Trophoblast cell (in vitro differentiated cells and primary cell): Measurements from ENCODE around the gene MARCHF9.

Experiments used
- DNase-seq, 2 donors: peaks; one replicate each; pipeline ENCODE4 v3.0.0-alpha.2; 2016
- H2AFZ ChIP-seq: 2 replicates; pipeline ENCODE4 v1.6.1; 2013; ENCODE audit warnings: low read length, moderate library complexity, mild to moderate bottlenecking; ENCODE audit not compliant: insufficient read depth, poor library complexity
- H2AK5ac ChIP-seq: 2 replicates; pipeline ENCODE4 v1.6.1; 2013; ENCODE audit warnings: mild to moderate bottlenecking, low read length
- H2BK120ac ChIP-seq: 2 replicates; pipeline ENCODE4 v1.6.1; 2013; ENCODE audit warnings: low read length, mild to moderate bottlenecking, moderate library complexity; ENCODE audit not compliant: insufficient read depth, poor library complexity
- H2BK12ac ChIP-seq: 2 replicates; pipeline ENCODE4 v1.6.1; 2013; ENCODE audit warnings: mild to moderate bottlenecking, low read length, moderate library complexity
- H2BK5ac ChIP-seq: 2 replicates; pipeline ENCODE4 v1.6.1; 2013; ENCODE audit warnings: low read length, low read depth, moderate library complexity, mild to moderate bottlenecking; ENCODE audit not compliant: poor library complexity
- H3K14ac ChIP-seq: 2 replicates; pipeline ENCODE4 v1.6.1; 2013; ENCODE audit warnings: mild to moderate bottlenecking, low read length
- H3K18ac ChIP-seq: 2 replicates; pipeline ENCODE4 v1.6.1; 2013; ENCODE audit warnings: mild to moderate bottlenecking, low read length
- H3K23ac ChIP-seq: 2 replicates; pipeline ENCODE4 v1.6.1; 2013; ENCODE audit warnings: low read length
- H3K27ac ChIP-seq: 2 replicates; pipeline ENCODE4 v1.5.1; 2013; ENCODE audit warnings: low read depth, mild to moderate bottlenecking, inconsistent platforms, low read length, moderate library complexity
- H3K27me3 ChIP-seq: 2 replicates; pipeline ENCODE4 v1.6.1; 2013; ENCODE audit warnings: inconsistent platforms, mild to moderate bottlenecking, low read length, moderate library complexity; ENCODE audit not compliant: insufficient read depth
- H3K36me3 ChIP-seq, 2 experiments: 1 replicate in 1 of 2; 2 replicates in 1 of 2; pipeline ENCODE4 v1.6.1; 2013; ENCODE audit warnings: low read length in 2 of 2, mild to moderate bottlenecking in 2 of 2, moderate library complexity in 1 of 2; ENCODE audit not compliant: insufficient read depth in 2 of 2, control insufficient read depth in 1 of 2
- H3K4ac ChIP-seq: 2 replicates; pipeline ENCODE4 v1.6.1; 2013; ENCODE audit warnings: low read depth, mild to moderate bottlenecking, low read length, moderate library complexity
- H3K4me1 ChIP-seq, 2 experiments: 1 replicate in 1 of 2; 2 replicates in 1 of 2; pipeline ENCODE4 v1.6.1; 2013; ENCODE audit warnings: low read length in 2 of 2, mild to moderate bottlenecking in 2 of 2, moderate library complexity in 1 of 2; ENCODE audit not compliant: insufficient read depth in 2 of 2, control insufficient read depth in 1 of 2
- H3K4me2 ChIP-seq: 2 replicates; pipeline ENCODE4 v1.6.1; 2013; ENCODE audit warnings: inconsistent platforms, mild to moderate bottlenecking, low read length, moderate library complexity
- H3K4me3 ChIP-seq: 2 replicates; pipeline ENCODE4 v1.5.1; 2013; ENCODE audit warnings: mild to moderate bottlenecking, low read depth, low read length, inconsistent platforms
- H3K79me1 ChIP-seq: one replicate; pipeline ENCODE4 v1.6.1; 2013; ENCODE audit warnings: low read length
- H3K79me2 ChIP-seq: 2 replicates; pipeline ENCODE4 v1.6.1; 2013; ENCODE audit warnings: low read length, mild to moderate bottlenecking; ENCODE audit not compliant: control insufficient read depth, insufficient read depth, poor library complexity
- H3K9ac ChIP-seq: 2 replicates; pipeline ENCODE4 v1.6.1; 2013; ENCODE audit warnings: mild to moderate bottlenecking, low read length
- H3K9me3 ChIP-seq: 2 replicates; pipeline ENCODE4 v1.6.1; 2013; ENCODE audit warnings: low read depth, mild to moderate bottlenecking, control low read depth, inconsistent platforms, low read length; ENCODE audit not compliant: insufficient read depth
- H4K12ac ChIP-seq: 2 replicates; pipeline ENCODE4 v1.6.1; 2013; ENCODE audit warnings: low read depth, mild to moderate bottlenecking, low read length, moderate library complexity
- H4K8ac ChIP-seq: 2 replicates; pipeline ENCODE4 v1.6.1; 2013; ENCODE audit warnings: low read depth, mild to moderate bottlenecking, low read length, moderate library complexity
- H4K91ac ChIP-seq: one replicate; pipeline ENCODE4 v1.6.1; 2013; ENCODE audit warnings: low read depth, mild to moderate bottlenecking, low read length, moderate library complexity
- WGBS: extraction: QIAGEN DNeasy Blood & Tissue Kit; methylation state at CpG from one replicate; pipeline ENCODE4 v1.1.7; 2013; ENCODE audit warnings: missing lambda C conversion rate; ENCODE audit not compliant: insufficient read length, insufficient coverage; ENCODE audit errors: extremely low coverage; 5-methylcytosine and 5-hydroxymethylcytosine counted together

The MARCHF9 gene

GRCh38 chr12:57756406-57757341 is 1.8 kb downstream of the MARCHF9 start:
- H3K9ac ChIP-seq: no peak overlapping the region
- H2AK5ac ChIP-seq: no peak overlapping the region
- no peak overlapping the region for H4K8ac ChIP-seq
- H3K27me3 ChIP-seq: peaks cover 22% of the 10 kb centered on the region
- H3K79me1 ChIP-seq: peaks cover 3% of the 10 kb centered on the region
- H3K4me2 ChIP-seq: peak overlapping the region; percentile 86
- H3K4me3 ChIP-seq: no peak overlapping the region
- no peak overlapping the region for H3K23ac ChIP-seq
- no peaks in the 10 kb centered on the region for H3K36me3 ChIP-seq
- peaks cover 4% of the 10 kb centered on the region for H3K79me2 ChIP-seq
- no peak overlapping the region for H2BK5ac ChIP-seq
- no peak overlapping the region for H2AFZ ChIP-seq
- no CpG with 5 or more reads among the region's 22 CpGs for WGBS
- no peak overlapping the region for H4K91ac ChIP-seq
- H3K9me3 ChIP-seq: peaks cover 5% of the 10 kb centered on the region
- no peak overlapping the region for H3K18ac ChIP-seq
- no peak overlapping the region for H3K4ac ChIP-seq
- H3K4me1 ChIP-seq: peaks cover 2 to 10% of the 10 kb centered on the region in 2 experiments
- H3K14ac ChIP-seq: no peak overlapping the region
- H2BK12ac ChIP-seq: no peak overlapping the region
- H4K12ac ChIP-seq: no peak overlapping the region
- peak in 1 of 2 donors; percentile 71 for DNase-seq
- no peak overlapping the region for H3K27ac ChIP-seq
- no peak overlapping the region for H2BK120ac ChIP-seq

DNA sequence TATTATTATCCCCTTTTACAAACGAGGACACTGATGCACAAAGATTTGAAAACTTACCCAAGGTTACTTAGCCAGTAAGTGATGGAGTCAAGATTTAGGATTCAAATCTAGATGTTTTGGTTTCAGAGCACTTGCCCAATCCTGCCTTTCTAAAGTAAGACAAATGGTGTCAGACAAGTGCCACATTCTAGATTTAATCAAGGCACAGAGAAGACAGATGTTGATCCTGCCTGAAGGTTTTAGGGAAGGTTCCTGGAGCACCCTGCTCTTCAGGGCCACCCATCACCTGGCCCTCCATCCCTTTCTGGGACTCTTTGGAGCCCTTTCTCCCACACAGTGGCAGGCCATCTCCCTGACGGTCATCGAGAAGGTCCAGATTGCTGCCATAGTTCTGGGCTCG is 2.9 kb downstream of the MARCHF9 start:
- Histone ChIP-seq H2AK5ac (no peak overlapping the region), H3K36me3 (no peaks in the 10 kb centered on the region), H3K9ac (no peak overlapping the region), H2BK12ac (no peak overlapping the region), H3K79me2 (no peaks in the 10 kb centered on the region), H3K14ac (no peak overlapping the region), H3K79me1 (no peaks in the 10 kb centered on the region), H4K91ac (no peak overlapping the region), H2BK5ac (no peak overlapping the region), H3K4me2 (no peak overlapping the region), H3K4ac (no peak overlapping the region), H3K9me3 (peaks cover 5% of the 10 kb centered on the region), H3K23ac (no peak overlapping the region), H2BK120ac (no peak overlapping the region), H3K18ac (no peak overlapping the region), H3K4me1 (peaks cover 2 to 10% of the 10 kb centered on the region in 2 experiments), H4K8ac (no peak overlapping the region), H2AFZ (no peak overlapping the region), H4K12ac (no peak overlapping the region), H3K27ac (no peak overlapping the region), H3K4me3 (no peak overlapping the region), H3K27me3 (peaks cover 22% of the 10 kb centered on the region)
- DNase-seq: no peak
- no CpG with 5 or more reads among the region's 4 CpGs for WGBS

DNA sequence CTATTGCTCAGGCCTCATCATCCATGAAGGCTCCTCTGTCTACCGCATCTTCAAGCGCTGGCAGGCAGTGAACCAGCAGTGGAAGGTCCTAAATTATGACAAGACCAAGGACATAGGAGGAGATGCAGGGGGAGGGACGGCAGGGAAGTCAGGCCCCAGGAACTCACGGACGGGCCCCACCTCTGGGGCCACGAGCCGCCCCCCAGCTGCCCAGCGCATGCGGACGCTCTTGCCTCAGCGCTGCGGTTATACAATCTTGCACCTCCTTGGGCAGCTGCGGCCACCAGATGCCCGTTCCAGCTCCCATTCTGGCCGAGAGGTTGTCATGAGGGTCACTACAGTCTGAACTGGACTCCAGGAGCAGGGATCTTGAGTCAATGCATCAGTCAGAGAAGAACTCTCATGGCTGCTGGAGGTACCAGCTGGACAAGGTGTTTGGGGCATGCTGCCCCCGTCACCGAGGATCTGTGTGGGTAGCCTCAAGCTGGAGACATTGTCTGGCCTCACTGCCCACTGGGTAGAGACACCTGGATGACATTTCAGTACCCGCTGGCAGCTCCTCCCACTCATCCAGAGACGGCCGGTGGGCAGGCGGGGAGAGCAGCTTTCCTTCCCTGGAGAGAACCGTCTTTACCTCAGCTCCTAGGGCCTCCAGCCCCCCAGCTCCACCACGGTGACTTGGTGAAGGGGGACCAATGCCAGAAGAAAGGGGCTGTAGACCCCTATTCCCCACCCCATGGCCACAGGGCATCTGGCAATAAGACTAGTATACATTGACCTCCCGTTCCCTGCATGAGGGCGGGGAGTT is 3.9 kb downstream of the MARCHF9 start:
- H4K12ac ChIP-seq: no peak overlapping the region
- no peak overlapping the region for H2AK5ac ChIP-seq
- H3K9me3 ChIP-seq: peaks cover 5% of the 10 kb centered on the region
- no peak overlapping the region for H2BK120ac ChIP-seq
- H3K23ac ChIP-seq: no peak overlapping the region
- no peak overlapping the region for H2BK12ac ChIP-seq
- H3K18ac ChIP-seq: no peak overlapping the region
- H3K79me2 ChIP-seq: no peaks in the 10 kb centered on the region
- no peak overlapping the region for H3K4me3 ChIP-seq
- no peak overlapping the region for H3K4ac ChIP-seq
- H3K27ac ChIP-seq: no peak overlapping the region
- no peak overlapping the region for H3K9ac ChIP-seq
- H3K4me2 ChIP-seq: no peak overlapping the region
- no peaks in the 10 kb centered on the region for H3K79me1 ChIP-seq
- H2AFZ ChIP-seq: no peak overlapping the region
- H3K4me1 ChIP-seq: peaks cover 2 to 8% of the 10 kb centered on the region in 2 experiments
- no peak overlapping the region for H4K8ac ChIP-seq
- no peak overlapping the region for H2BK5ac ChIP-seq
- no peaks in the 10 kb centered on the region for H3K36me3 ChIP-seq
- DNase-seq: no peak
- no peak overlapping the region for H4K91ac ChIP-seq
- peaks cover 30% of the 10 kb centered on the region for H3K27me3 ChIP-seq
- WGBS: no CpG with 5 or more reads among the region's 25 CpGs
- H3K14ac ChIP-seq: no peak overlapping the region

DNA sequence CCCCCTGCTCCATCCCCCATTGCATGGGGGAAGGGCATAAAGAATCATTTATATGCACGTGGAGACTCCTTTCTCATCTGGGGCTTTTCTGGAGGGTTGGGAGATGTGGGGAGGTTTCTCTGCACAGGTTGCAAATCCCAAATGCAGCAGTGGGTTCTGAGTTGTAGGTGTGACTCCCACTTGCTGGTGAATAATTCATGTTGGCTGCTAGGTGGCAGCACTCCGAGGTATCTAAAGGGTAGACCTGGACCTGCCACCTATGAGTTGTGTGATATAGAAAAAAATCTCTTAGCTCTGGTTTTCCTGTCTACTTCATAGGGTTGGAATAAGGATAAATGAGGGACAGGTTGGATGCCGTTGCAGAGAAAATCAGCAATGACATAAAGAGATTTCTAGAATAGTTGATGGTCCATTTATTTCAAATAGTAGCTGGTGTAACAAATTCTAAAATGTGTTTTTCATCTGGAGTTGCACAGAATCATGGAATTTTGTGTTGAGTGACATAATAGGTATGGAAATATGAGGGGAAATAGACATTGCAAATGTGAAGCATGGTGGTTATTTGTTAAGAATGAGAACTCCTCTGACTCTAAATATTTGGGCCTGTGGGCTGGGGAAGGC is 4.6 kb downstream of the MARCHF9 start:
- Histone ChIP-seq H3K79me2 (no peaks in the 10 kb centered on the region), H2BK120ac (no peak overlapping the region), H3K4me1 (peaks cover 2 to 7% of the 10 kb centered on the region in 2 experiments), H2AFZ (no peak overlapping the region), H3K27ac (no peak overlapping the region), H2BK12ac (no peak overlapping the region), H3K23ac (no peak overlapping the region), H3K18ac (no peak overlapping the region), H3K36me3 (no peaks in the 10 kb centered on the region), H4K91ac (no peak overlapping the region), H3K9ac (no peak overlapping the region), H3K79me1 (no peaks in the 10 kb centered on the region), H3K14ac (no peak overlapping the region), H3K27me3 (peaks cover 34% of the 10 kb centered on the region), H2AK5ac (no peak overlapping the region), H4K8ac (no peak overlapping the region), H3K4me2 (no peak overlapping the region), H2BK5ac (no peak overlapping the region), H3K4ac (no peak overlapping the region), H4K12ac (no peak overlapping the region), H3K4me3 (no peak overlapping the region), H3K9me3 (peaks cover 5% of the 10 kb centered on the region)
- peak in 1 of 2 donors; percentile 60 for DNase-seq
- WGBS: no CpG with 5 or more reads among the region's 3 CpGs
